Measurements from ENCODE around the gene NTSR1.
A peak's percentile ranks its signal among the peaks of the same experiment; 100 is the strongest.

Gene NTSR1

DNA sequence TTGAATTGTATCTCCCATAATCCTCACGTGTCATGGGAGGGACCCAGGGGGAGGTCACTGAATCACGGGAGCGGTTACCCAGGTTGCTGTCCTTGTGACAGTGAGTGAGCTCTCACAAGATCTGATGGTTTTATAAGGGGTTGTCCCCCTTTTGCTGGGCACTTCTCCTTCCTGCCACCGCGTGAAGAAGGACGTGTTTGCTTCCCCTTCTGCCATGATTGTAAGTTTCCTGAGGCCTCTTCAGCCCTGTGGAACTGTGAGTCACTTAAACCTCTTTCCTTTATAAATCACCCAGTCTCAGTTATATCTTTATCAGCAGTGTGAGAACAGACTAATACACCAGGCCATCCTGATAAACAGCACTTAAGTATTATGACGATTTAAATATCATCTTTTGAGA lies 78.7 kb downstream of the NTSR1 start:
- no peak for DNase-seq (ENCODE audit: low spot score)

GRCh38 chr20:62787866-62788265 lies 79.2 kb downstream of the NTSR1 start:
- no peak for DNase-seq (ENCODE audit: low spot score)

- no peak for DNase-seq (ENCODE audit: low spot score)
These were observed 80.0 kb downstream of the NTSR1 start for GRCh38 chr20:62788607-62789006.

- no peak for DNase-seq (ENCODE audit: low spot score)
These were observed 81.4 kb downstream of the NTSR1 start for GRCh38 chr20:62790075-62790474.

GRCh38 chr20:62791301-62792181 lies 82.9 kb downstream of the NTSR1 start:
- DNase-seq (ENCODE audit: low spot score): peak; percentile 78

- no peak for DNase-seq (ENCODE audit: low spot score)
These were observed 83.7 kb downstream of the NTSR1 start for GRCh38 chr20:62792182-62792939.

- DNase-seq (ENCODE audit: low spot score): no peak
These were observed 84.5 kb downstream of the NTSR1 start for GRCh38 chr20:62792940-62793756.

- no peak for DNase-seq (ENCODE audit: low spot score)
These were observed 85.0 kb downstream of the NTSR1 start for GRCh38 chr20:62793757-62794006.

- peak; percentile 93 for DNase-seq (ENCODE audit: low spot score)
These were observed 85.5 kb downstream of the NTSR1 start for GRCh38 chr20:62794007-62794724.

GRCh38 chr20:62795023-62795761 lies 86.6 kb downstream of the NTSR1 start:
- DNase-seq (ENCODE audit: low spot score): peak; percentile 48

DNA sequence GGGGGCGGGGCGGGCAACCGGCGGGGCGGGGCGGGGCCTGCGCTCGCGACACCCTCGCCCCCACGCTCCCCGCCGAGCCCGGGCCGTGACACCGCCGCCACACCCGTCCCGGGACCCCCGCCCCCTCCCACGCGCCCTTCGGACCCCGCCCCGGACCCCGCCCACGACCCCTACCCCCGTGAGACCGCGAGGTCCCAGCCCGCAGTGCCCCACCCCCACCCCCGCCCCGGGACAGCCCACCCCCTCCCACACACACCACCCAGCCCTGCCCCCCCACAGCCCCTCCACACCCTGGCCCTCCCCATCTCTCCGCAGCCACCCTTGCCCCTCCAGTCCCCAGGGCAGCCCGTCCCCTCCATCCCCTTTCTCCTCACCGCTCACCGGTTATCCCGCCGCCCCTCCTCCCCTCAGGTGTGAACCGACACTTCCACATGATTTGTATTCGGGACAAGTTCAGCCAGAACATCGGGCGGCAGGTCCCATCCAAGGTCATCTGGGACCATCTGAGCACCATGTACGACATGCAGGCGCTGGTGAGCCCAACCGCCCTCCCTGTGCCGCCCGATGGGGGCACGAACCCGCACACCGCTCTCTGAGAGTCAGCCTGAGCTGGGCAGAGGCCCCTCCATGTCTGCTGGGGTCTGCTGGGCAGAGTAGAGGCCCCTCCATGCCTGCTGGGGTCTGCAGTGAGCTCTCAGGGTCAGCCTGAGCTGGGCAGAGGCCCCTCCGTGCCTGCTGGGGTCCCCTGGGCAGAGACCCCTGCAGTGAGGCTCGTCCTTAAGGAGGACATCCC lies 88.3 kb downstream of the NTSR1 start:
- DNase-seq (ENCODE audit: low spot score): no peak

DNA sequence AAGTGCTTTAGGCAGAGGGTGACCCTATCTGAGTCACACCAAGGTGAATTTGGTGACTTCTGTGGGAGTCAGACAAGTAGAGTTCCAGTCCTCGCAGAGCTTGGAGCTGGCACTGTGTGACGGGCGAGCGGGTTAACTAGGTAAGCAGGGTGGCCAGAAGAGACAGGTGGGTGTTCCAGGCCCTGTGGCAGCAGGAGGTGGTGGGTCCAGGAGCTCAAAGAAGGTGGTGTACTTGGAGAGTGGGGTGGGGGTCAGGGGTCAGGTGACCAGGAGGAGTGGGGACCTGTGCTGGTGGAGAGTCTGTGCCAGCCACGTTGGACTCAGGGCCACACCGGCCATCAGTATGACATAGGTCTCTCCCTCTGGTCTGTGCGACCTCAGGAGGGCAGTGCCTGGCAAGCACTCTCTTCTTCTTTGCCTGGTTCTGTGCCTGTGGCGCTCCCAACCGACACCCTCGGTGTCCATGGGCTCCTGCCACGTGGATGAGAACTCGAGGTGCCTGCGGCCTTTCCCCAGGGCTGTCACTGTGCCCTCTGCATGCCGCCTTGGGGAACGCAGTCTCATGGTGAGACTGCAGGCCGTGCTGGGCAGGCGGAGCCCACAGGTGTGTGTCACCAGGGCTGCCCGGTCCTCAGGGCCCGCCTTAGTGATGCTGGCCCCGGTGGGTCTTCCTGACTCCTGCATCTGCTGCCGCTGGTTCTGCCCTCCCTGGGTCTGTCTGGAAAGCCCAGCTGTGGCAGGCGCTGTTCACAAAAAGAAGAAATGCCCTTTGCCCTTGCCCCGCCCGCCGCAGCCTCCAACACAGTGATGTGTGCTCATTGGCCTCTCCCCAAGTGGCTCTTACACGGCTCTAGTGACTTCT lies 89.3 kb downstream of the NTSR1 start:
- DNase-seq (ENCODE audit: low spot score): no peak

GRCh38 chr20:62799036-62799435 lies 90.4 kb downstream of the NTSR1 start:
- DNase-seq (ENCODE audit: low spot score): no peak

DNA sequence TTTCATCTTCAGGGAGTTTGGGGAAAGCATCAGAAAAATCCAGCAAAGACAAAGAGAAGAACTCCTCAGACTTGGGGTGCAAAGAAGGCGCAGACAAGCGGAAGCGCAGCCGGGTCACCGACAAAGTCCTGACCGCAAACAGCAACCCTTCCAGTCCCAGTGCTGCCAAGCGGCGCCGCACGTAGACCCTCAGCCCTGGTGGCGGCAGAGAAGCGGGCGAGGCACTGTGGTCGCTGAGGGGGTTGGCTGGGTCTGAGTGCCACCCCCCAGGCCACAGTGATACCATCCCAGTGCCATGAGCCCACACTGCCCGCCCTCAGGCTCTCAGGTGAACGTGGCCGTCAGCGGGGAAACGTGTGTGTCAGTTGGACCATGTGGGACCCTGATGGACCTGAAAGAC lies 90.8 kb downstream of the NTSR1 start:
- DNase-seq (ENCODE audit: low spot score): no peak

- DNase-seq (ENCODE audit: low spot score): no peak
These were observed 91.2 kb downstream of the NTSR1 start for GRCh38 chr20:62799873-62800272.

DNA sequence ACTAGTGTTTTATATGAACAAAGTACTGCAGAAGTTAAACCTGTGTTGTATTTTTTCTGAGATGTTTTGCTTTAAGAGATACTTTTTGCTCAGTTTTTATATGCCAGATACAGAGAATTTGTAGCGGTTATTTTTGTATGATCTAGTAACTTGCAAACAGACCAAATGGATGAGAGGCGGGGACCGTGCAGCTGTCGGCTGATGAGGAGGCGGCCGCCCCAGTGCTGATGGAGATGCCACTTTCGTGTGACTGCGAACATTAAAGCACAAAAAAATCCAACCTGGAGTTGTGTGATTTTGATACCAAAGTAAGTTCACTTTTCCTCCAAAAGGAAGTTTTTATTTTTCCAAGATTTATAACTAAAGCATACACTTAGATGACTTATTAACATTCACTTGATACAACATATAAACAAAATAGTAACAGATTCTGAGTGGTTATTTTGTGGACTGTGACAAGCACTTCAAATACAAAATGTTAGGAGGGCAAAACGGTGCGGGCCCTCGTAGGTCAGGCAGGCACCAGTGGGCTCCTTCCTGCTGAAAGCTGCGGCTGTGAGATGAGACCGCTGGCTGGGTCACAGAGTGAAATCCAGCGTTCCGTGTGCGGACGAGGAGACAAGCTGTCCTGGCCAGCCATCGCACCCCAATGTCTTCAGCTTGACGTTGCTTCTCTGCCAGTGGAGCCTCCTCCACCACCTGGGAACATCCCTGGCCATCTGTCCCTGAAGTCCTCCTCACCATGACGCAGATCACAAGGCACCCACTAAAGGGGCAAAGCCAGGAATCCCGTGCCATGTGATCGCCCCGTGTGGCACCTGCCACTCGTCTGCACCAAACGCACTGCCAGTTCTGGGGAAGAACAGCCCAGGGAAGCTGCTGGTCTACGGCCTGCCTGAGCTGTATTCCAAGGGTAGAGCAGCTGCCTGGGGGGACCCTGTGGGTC lies 92.0 kb downstream of the NTSR1 start:
- no peak for DNase-seq (ENCODE audit: low spot score)

DNA sequence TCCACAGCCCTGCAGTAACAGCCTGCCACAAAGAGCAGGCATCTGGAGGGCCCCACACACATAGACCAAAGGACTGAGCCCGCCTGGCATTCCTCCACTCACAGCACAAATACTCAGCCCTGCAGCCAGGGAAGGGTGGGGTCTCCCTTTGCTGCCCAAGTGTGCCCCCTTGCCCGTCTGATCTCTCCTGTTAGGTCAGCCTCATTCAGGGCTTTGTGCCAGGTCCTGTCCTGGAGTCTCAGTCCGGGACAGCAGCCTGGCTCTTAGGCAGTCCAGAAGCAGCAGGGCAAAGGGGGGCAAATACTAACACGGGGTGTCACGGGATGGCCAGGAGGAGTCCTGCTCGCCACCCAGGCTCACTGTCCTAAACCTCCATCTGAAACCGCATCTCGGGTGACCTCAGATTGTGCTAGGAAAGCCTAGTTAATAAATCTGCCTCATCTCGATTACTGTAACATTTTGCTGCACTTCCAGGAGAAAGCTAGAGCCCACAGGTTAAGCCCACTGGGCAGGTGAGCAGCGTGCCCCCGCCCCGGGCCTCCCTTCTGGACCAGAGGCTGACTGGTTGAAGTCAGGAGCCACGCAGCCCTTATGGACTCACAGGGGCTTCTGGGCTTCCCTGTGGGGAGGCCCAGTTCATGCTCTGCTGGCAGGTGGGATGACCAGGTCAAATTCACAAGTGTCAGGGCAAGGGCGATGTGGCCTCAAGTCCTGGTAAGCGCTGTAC lies 92.8 kb downstream of the NTSR1 start:
- DNase-seq (ENCODE audit: low spot score): no peak
